ENCODE data around the gene ISCU. TPM values are rescaled to one million over a fixed set of nuclear protein-coding genes. Genes with fewer than 3 reads are reported as not detected.

Gene ISCU
- total and polyA plus RNA-seq, 4 experiments from 2014 or later: 182 to 316 (median 231) TPM

- peaks cover 14 to 33% (median 21%) of the 10 kb centered on the region in 4 donors for H3K4me1 Mint-ChIP-seq
- peak overlapping the region in 2 of 8 donors; percentile 1 to 25 for H3K4me3 Mint-ChIP-seq
- Histone ChIP-seq H3K36me3 (ENCODE audit: insufficient read depth, low read length) (peaks cover 40% of the 10 kb centered on the region), H3K27me3 (ENCODE audit: insufficient read depth, low read length) (no peaks in the 10 kb centered on the region), H3K4me3 (ENCODE audit: low read length in 2 of 2) (no peak overlapping the region), H3K9me3 (ENCODE audit: control insufficient read depth in 1 of 2, low read length in 2 of 2) (no peaks in the 10 kb centered on the region), H3K27ac (ENCODE audit: low read depth, low read length) (no peak overlapping the region), H3K4me1 (ENCODE audit: insufficient read depth, low read length) (peaks cover 19% of the 10 kb centered on the region)
- no peak for DNase-seq
- H3K9me3 Mint-ChIP-seq: peaks cover 0 to 2% (median 0%) of the 10 kb centered on the region in 8 donors
- no peaks in the 10 kb centered on the region for H3K27me3 Mint-ChIP-seq
- peak overlapping the region in 5 of 7 donors; percentile 37 to 95 (median 77) for H3K27ac Mint-ChIP-seq
- CTCF ChIA-PET (ENCODE audit: partially characterized antibody): interaction anchor here (1.9 kb wide), 1 partner anchor 101 kb away, joined by 6 read pairs; no protein-coding TSS in a partner anchor
- intact Hi-C loops (cut with micrococcal nuclease): loop anchor here (5.0 to 10.0 kb wide), 2 partner anchors 535 to 1423 kb away; partner anchors contain the start of genes CRY1 and USP30
- H3K36me3 Mint-ChIP-seq: peaks cover 22 to 49% of the 10 kb centered on the region in 2 donors
- POLR2A ChIA-PET (ENCODE audit: partially characterized antibody): interaction anchor here (1.2 to 1.4 kb wide), 2 partner anchors 19 to 43 kb away, joined by 3 to 6 read pairs; partner anchors contain the start of gene SART3
Measured at GRCh38 chr12:108517288-108518100, 44.9 kb upstream of the ISCU start.

DNA sequence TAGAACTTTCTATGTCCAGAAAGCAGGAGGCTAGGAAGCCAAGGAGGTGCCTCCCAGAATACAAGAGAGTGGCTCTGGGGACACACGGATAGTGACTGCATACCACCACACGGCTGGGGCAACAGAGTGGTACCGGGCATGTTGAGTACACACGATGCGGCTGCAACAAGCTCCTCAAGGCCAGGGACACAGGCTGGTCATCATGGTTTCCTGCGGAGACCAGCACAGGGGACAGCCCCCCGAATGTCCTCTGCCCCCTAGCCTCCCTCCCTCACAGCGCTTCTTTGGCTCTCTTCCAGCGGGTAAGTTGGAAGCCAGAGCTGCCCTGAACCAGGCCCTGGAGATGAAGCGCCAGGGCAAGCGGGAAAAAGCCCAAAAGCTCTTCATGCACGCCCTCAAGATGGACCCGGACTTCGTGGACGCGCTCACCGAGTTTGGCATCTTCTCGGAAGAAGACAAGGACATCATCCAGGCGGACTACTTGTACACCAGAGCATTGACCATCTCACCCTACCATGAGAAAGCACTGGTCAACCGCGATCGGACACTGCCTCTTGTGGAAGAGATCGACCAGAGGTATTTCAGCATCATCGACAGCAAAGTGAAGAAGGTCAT lies 44.2 kb upstream of the ISCU start:
- peaks cover 19% of the 10 kb centered on the region for H3K4me1 ChIP-seq (ENCODE audit: insufficient read depth, low read length)
- Mint-ChIP-seq H3K4me1 (peaks cover 14 to 33% (median 21%) of the 10 kb centered on the region in 4 donors), H3K4me3 (peak overlapping the region in 1 of 8 donors; percentile 3), H3K9me3 (peaks cover 0 to 2% (median 0%) of the 10 kb centered on the region in 8 donors), H3K27ac (peak overlapping the region in 2 of 7 donors; percentile 47 to 90), H3K36me3 (peaks cover 26 to 55% of the 10 kb centered on the region in 2 donors), H3K27me3 (no peaks in the 10 kb centered on the region)
- no peaks in the 10 kb centered on the region for H3K9me3 ChIP-seq (ENCODE audit: control insufficient read depth in 1 of 2, low read length in 2 of 2)
- intact Hi-C loops (cut with micrococcal nuclease): loop anchor here (5.0 to 10.0 kb wide), 2 partner anchors 534 to 1423 kb away; partner anchors contain the start of genes CRY1 and USP30
- H3K4me3 ChIP-seq (ENCODE audit: low read length in 2 of 2): no peak overlapping the region
- H3K27ac ChIP-seq (ENCODE audit: low read depth, low read length): no peak overlapping the region
- CTCF ChIA-PET (ENCODE audit: partially characterized antibody): no interaction called here
- no peak for DNase-seq
- POLR2A ChIA-PET (ENCODE audit: partially characterized antibody): interaction anchor here (1.2 kb wide), 1 partner anchor 18 kb away, joined by 3 read pairs; no protein-coding TSS in a partner anchor
- no peaks in the 10 kb centered on the region for H3K27me3 ChIP-seq (ENCODE audit: insufficient read depth, low read length)
- peaks cover 47% of the 10 kb centered on the region for H3K36me3 ChIP-seq (ENCODE audit: insufficient read depth, low read length)

- POLR2A ChIA-PET (ENCODE audit: partially characterized antibody): no interaction called here
- peaks cover 14 to 31% (median 21%) of the 10 kb centered on the region in 4 donors for H3K4me1 Mint-ChIP-seq
- intact Hi-C loops (cut with micrococcal nuclease): loop anchor here (5.0 to 10.0 kb wide), 2 partner anchors 533 to 1424 kb away; partner anchors contain the start of genes CRY1 and USP30
- peaks cover 0 to 2% (median 0%) of the 10 kb centered on the region in 8 donors for H3K9me3 Mint-ChIP-seq
- H3K27ac Mint-ChIP-seq: peak overlapping the region in 2 of 7 donors; percentile 38 to 47
- CTCF ChIA-PET (ENCODE audit: partially characterized antibody): interaction anchor here (0.7 to 1.3 kb wide), 4 partner anchors 9 to 1161 kb away, joined by 3 read pairs; no protein-coding TSS in a partner anchor
- no peaks in the 10 kb centered on the region for H3K27me3 Mint-ChIP-seq
- Histone ChIP-seq H3K27ac (ENCODE audit: low read depth, low read length) (no peak overlapping the region), H3K27me3 (ENCODE audit: insufficient read depth, low read length) (no peaks in the 10 kb centered on the region), H3K4me3 (ENCODE audit: low read length in 2 of 2) (no peak overlapping the region), H3K4me1 (ENCODE audit: insufficient read depth, low read length) (peaks cover 19% of the 10 kb centered on the region), H3K36me3 (ENCODE audit: insufficient read depth, low read length) (peaks cover 54% of the 10 kb centered on the region), H3K9me3 (ENCODE audit: control insufficient read depth in 1 of 2, low read length in 2 of 2) (no peaks in the 10 kb centered on the region)
- peak overlapping the region in 1 of 8 donors; percentile 31 for H3K4me3 Mint-ChIP-seq
- DNase-seq: no peak
- H3K36me3 Mint-ChIP-seq: peaks cover 33 to 62% of the 10 kb centered on the region in 2 donors
Measured at GRCh38 chr12:108518716-108519496, 43.5 kb upstream of the ISCU start.

DNA sequence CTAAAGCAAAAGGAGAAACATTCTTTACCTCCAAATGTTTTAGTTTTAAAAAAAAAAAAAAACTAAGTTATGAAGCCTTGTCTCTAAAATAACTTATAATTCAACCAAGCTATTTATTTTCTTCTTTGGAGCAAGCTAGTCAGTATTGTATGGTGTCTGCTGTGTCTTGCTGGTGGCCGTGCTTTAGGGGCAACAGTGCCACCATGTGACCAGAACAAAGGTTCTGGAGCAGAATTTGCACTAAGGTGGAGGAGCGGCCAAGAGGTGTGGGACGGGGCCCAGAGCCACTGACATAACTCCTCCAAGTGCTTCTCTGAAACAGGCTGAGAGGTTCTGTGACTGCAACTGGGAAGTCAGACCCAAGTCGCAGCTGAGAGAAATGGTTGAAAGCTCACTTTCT lies 42.8 kb upstream of the ISCU start:
- ChIA-PET POLR2A (ENCODE audit: partially characterized antibody) (no interaction called here), CTCF (ENCODE audit: partially characterized antibody) (interaction anchor here (0.7 to 1.3 kb wide), 4 partner anchors 8 to 1162 kb away, joined by 3 read pairs; no protein-coding TSS in a partner anchor)
- Histone ChIP-seq H3K9me3 (ENCODE audit: control insufficient read depth in 1 of 2, low read length in 2 of 2) (no peaks in the 10 kb centered on the region), H3K4me1 (ENCODE audit: insufficient read depth, low read length) (peaks cover 16% of the 10 kb centered on the region), H3K36me3 (ENCODE audit: insufficient read depth, low read length) (peaks cover 60% of the 10 kb centered on the region), H3K27ac (ENCODE audit: low read depth, low read length) (no peak overlapping the region), H3K27me3 (ENCODE audit: insufficient read depth, low read length) (no peaks in the 10 kb centered on the region), H3K4me3 (ENCODE audit: low read length in 2 of 2) (no peak overlapping the region)
- intact Hi-C loops (cut with micrococcal nuclease): loop anchor here (5.0 to 10.0 kb wide), 2 partner anchors 533 to 1425 kb away; partner anchors contain the start of genes CRY1 and USP30
- Mint-ChIP-seq H3K27ac (peak overlapping the region in 2 of 7 donors; percentile 37 to 41), H3K27me3 (no peaks in the 10 kb centered on the region), H3K9me3 (peaks cover 0 to 2% (median 0%) of the 10 kb centered on the region in 8 donors), H3K4me1 (peaks cover 14 to 28% (median 21%) of the 10 kb centered on the region in 4 donors), H3K36me3 (peaks cover 36 to 67% of the 10 kb centered on the region in 2 donors), H3K4me3 (no peak overlapping the region)
- DNase-seq: no peak

GRCh38 chr12:108523365-108523764 lies 39.0 kb upstream of the ISCU start:
- Histone ChIP-seq H3K9me3 (ENCODE audit: control insufficient read depth in 1 of 2, low read length in 2 of 2) (no peaks in the 10 kb centered on the region), H3K4me1 (ENCODE audit: insufficient read depth, low read length) (no peaks in the 10 kb centered on the region), H3K36me3 (ENCODE audit: insufficient read depth, low read length) (peaks cover 88% of the 10 kb centered on the region), H3K27me3 (ENCODE audit: insufficient read depth, low read length) (no peaks in the 10 kb centered on the region), H3K4me3 (ENCODE audit: low read length in 2 of 2) (no peak overlapping the region), H3K27ac (ENCODE audit: low read depth, low read length) (no peak overlapping the region)
- intact Hi-C loops (cut with micrococcal nuclease): no loop called here
- Mint-ChIP-seq H3K36me3 (peaks cover 53 to 88% of the 10 kb centered on the region in 2 donors), H3K4me1 (peaks cover 0 to 4% (median 2%) of the 10 kb centered on the region in 4 donors), H3K4me3 (no peak overlapping the region), H3K27me3 (no peaks in the 10 kb centered on the region), H3K9me3 (no peaks in the 10 kb centered on the region), H3K27ac (peak overlapping the region in 1 of 7 donors; percentile 52)
- ChIA-PET CTCF (ENCODE audit: partially characterized antibody) (interaction anchor here (1.8 kb wide), 1 partner anchor 11 kb away, joined by 5 read pairs; no protein-coding TSS in a partner anchor), POLR2A (ENCODE audit: partially characterized antibody) (no interaction called here)
- no peak for DNase-seq

DNA sequence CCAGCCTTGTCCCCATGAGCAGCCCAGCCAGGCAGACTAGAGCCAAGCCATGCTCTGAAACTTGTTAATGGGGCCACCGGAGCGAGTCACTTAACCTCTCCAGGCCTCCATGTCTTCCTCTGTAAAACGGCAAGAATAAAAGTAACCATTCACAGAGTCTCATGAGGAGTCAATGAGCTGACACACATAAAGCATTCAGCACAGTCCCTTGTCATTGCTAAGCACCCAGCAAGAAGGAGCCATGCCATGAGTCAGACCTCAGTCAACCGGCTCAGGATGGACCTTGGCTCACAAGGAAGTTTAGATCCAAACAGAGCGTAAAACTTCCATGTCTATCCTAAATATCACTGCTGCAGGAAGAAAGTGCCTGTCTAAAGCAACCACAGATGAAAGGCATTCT lies 36.7 kb upstream of the ISCU start:
- no peaks in the 10 kb centered on the region for H3K9me3 Mint-ChIP-seq
- CTCF ChIA-PET (ENCODE audit: partially characterized antibody): no interaction called here
- POLR2A ChIA-PET (ENCODE audit: partially characterized antibody): no interaction called here
- H3K4me1 Mint-ChIP-seq: peaks cover 0 to 4% (median 0%) of the 10 kb centered on the region in 4 donors
- intact Hi-C loops (cut with micrococcal nuclease): no loop called here
- no peaks in the 10 kb centered on the region for H3K4me1 ChIP-seq (ENCODE audit: insufficient read depth, low read length)
- H3K27ac Mint-ChIP-seq: peak overlapping the region in 2 of 7 donors; percentile 9 to 52
- no peak overlapping the region for H3K4me3 ChIP-seq (ENCODE audit: low read length in 2 of 2)
- no peak overlapping the region for H3K27ac ChIP-seq (ENCODE audit: low read depth, low read length)
- H3K9me3 ChIP-seq (ENCODE audit: control insufficient read depth in 1 of 2, low read length in 2 of 2): no peaks in the 10 kb centered on the region
- H3K4me3 Mint-ChIP-seq: no peak overlapping the region
- H3K27me3 ChIP-seq (ENCODE audit: insufficient read depth, low read length): no peaks in the 10 kb centered on the region
- DNase-seq: no peak
- peaks cover 59 to 90% of the 10 kb centered on the region in 2 donors for H3K36me3 Mint-ChIP-seq
- H3K36me3 ChIP-seq (ENCODE audit: insufficient read depth, low read length): peaks cover 87% of the 10 kb centered on the region
- no peaks in the 10 kb centered on the region for H3K27me3 Mint-ChIP-seq
